SK-N-SH (cell line): ENCODE data around the gene LENEP. TPM values are rescaled to one million over a fixed set of nuclear protein-coding genes. Genes with fewer than 3 reads are reported as not detected.

Experiments used
- CTCF ChIA-PET: fragments of 300-600, 350-600 bp; formaldehyde crosslinking; extraction: SDS; loops from one replicate; lab custom pipeline; 2021; lab: Yijun Ruan, JAX
- POLR2A ChIA-PET: fragments of 350-600 bp; sonication (Branson Sonifier 250); formaldehyde crosslinking; extraction: SDS; loops from one replicate; lab custom pipeline; 2020; ENCODE audit warnings: antibody characterized with exemption, inconsistent platforms; lab: Yijun Ruan, JAX
- DNase-seq: peaks from one replicate; pipeline ENCODE4 v3.0.0; 2012
- H2AFZ ChIP-seq: fragments of 200-600 bp; sonication (generic); 2 replicates; pipeline ENCODE4 v1.8.1; 2016; ENCODE audit warnings: antibody characterized with exemption, mild to moderate bottlenecking, low read depth
- H3F3A ChIP-seq: fragments of 200-600 bp; sonication (generic); replicated peaks from 2 replicates; pipeline ENCODE3; 2016; ENCODE audit warnings: antibody characterized with exemption, mild to moderate bottlenecking; ENCODE audit not compliant: insufficient read depth
- H3K27ac ChIP-seq, 2 experiments: fragments of 200-500 bp in 1 of 2; fragments of 200-600 bp in 1 of 2; sonication (Bioruptor generic) in 1 of 2; sonication (generic), shearing (Covaris generic) in 1 of 2; 2 replicates each; pipeline versions ENCODE4 v1.5.1 to v1.6.1; 2014 to 2016; ENCODE audit warnings: low read depth in 2 of 2, inconsistent platforms in 1 of 2, low read length in 1 of 2, mild to moderate bottlenecking in 1 of 2, mixed read lengths in 1 of 2
- H3K27me3 ChIP-seq: fragments of 200-600 bp; sonication (generic), shearing (Covaris generic); 2 replicates; pipeline ENCODE4 v1.6.1; 2016; ENCODE audit warnings: mixed run types; ENCODE audit not compliant: insufficient read depth
- H3K36me3 ChIP-seq, 2 experiments: fragments of 200-500 bp in 1 of 2; fragments of 200-600 bp in 1 of 2; sonication (Bioruptor generic) in 1 of 2; sonication (generic) in 1 of 2; replicated peaks in 1 of 2; 2 replicates each; pipeline versions ENCODE3 to v1.5.1; 2014 to 2016; ENCODE audit warnings: low read length in 1 of 2, mild to moderate bottlenecking in 1 of 2; ENCODE audit not compliant: insufficient read depth in 2 of 2, control insufficient read depth in 1 of 2
- H3K4me1 ChIP-seq, 2 experiments: fragments of 200-500 bp in 1 of 2; fragments of 200-600 bp in 1 of 2; sonication (Bioruptor generic) in 1 of 2; sonication (generic), shearing (Covaris generic) in 1 of 2; 2 replicates each; pipeline versions ENCODE4 v1.5.1 to v1.6.1; 2014 to 2016; ENCODE audit warnings: low read depth in 1 of 2, low read length in 1 of 2, mixed run types in 1 of 2; ENCODE audit not compliant: insufficient read depth in 2 of 2, control insufficient read depth in 1 of 2
- H3K4me2 ChIP-seq: fragments of 200-600 bp; sonication (generic), shearing (Covaris generic); 2 replicates; pipeline ENCODE4 v1.6.1; 2017; ENCODE audit warnings: mixed run types
- H3K4me3 ChIP-seq, 2 experiments: fragments of 200-500 bp in 1 of 2; fragments of 200-600 bp in 1 of 2; sonication (Bioruptor generic) in 1 of 2; sonication (generic), shearing (Covaris generic) in 1 of 2; 2 replicates each; pipeline versions ENCODE4 v1.5.1 to v1.8.1; 2014 to 2016; ENCODE audit warnings: low read depth in 2 of 2, inconsistent platforms in 1 of 2, low read length in 1 of 2, mild to moderate bottlenecking in 1 of 2, mixed read lengths in 1 of 2, moderate library complexity in 1 of 2
- H3K79me2 ChIP-seq: fragments of 200-600 bp; sonication (generic); 2 replicates; pipeline ENCODE4 v1.8.1; 2017; ENCODE audit warnings: mild to moderate bottlenecking; ENCODE audit not compliant: insufficient read depth
- H3K9ac ChIP-seq: fragments of 200-600 bp; sonication (generic); 2 replicates; pipeline ENCODE4 v1.6.1; 2017; ENCODE audit warnings: mixed run types
- H3K9me2 ChIP-seq: fragments of 200-600 bp; sonication (generic); 2 replicates; pipeline ENCODE4 v1.6.1; 2017; ENCODE audit warnings: mixed run types
- H3K9me3 ChIP-seq: fragments of 200-600 bp; sonication (generic); 2 replicates; pipeline ENCODE4 v1.6.1; 2017; ENCODE audit warnings: mixed run types, mild to moderate bottlenecking, moderate library complexity
- H4K20me1 ChIP-seq: fragments of 200-600 bp; sonication (generic); 2 replicates; pipeline ENCODE4 v1.6.1; 2017; ENCODE audit warnings: mild to moderate bottlenecking, mixed run types; ENCODE audit not compliant: insufficient read depth
- CHD2 ChIP-seq: fragments of 150-350 bp; IDR thresholded peaks from 2 replicates; pipeline ENCODE4 v1.6.1; 2018; ENCODE audit warnings: low read length; ENCODE audit not compliant: partially characterized antibody
- ELF1 ChIP-seq: IDR thresholded peaks from 2 replicates; pipeline ENCODE4 v1.4.0; 2012
- EP300 ChIP-seq, 2 experiments: IDR thresholded peaks; 2 replicates each; pipeline versions ENCODE4 v1.4.0 to v1.6.1; 2012; ENCODE audit warnings: borderline replicate concordance in 1 of 2, low read depth in 1 of 2, low read length in 1 of 2
- FOXJ3 ChIP-seq: sonication (generic); formaldehyde crosslinking; IDR thresholded peaks from 2 replicates; pipeline ENCODE4 v1.5.1; 2020; ENCODE audit warnings: mild to moderate bottlenecking, missing genetic modification reagents
- GABPA ChIP-seq: IDR thresholded peaks from 2 replicates; pipeline ENCODE4 v1.4.0; 2012; ENCODE audit warnings: low read depth, mild to moderate bottlenecking
- GATA2 ChIP-seq: sonication (generic); formaldehyde crosslinking; IDR thresholded peaks from 2 replicates; pipeline ENCODE4 v1.5.0; 2020; ENCODE audit warnings: mild to moderate bottlenecking, missing genetic modification reagents
- JUND ChIP-seq: IDR thresholded peaks from 2 replicates; pipeline ENCODE4 v1.4.0; 2012
- MXI1 ChIP-seq: IDR thresholded peaks from 2 replicates; pipeline ENCODE4 v1.6.1; 2012; ENCODE audit warnings: mild to moderate bottlenecking, low read depth, low read length, improper control_type of control experiment
- NRF1 ChIP-seq: IDR thresholded peaks from 2 replicates; pipeline ENCODE4 v1.6.1; 2012; ENCODE audit warnings: low read depth, mild to moderate bottlenecking, low read length
- PBX3 ChIP-seq: IDR thresholded peaks from 2 replicates; pipeline ENCODE4; 2012
- RCOR1 ChIP-seq: fragments of 150-350 bp; IDR thresholded peaks from 2 replicates; pipeline ENCODE4 v1.6.1; 2017; ENCODE audit warnings: antibody characterized with exemption, low read length
- SMC3 ChIP-seq: IDR thresholded peaks from 2 replicates; pipeline ENCODE4 v1.6.1; 2012; ENCODE audit warnings: low read depth, low read length, improper control_type of control experiment
- TCF12 ChIP-seq: IDR thresholded peaks from 2 replicates; pipeline ENCODE4 v1.4.0; 2012
- TEAD4 ChIP-seq: IDR thresholded peaks from 2 replicates; pipeline ENCODE4 v1.4.0; 2012; ENCODE audit warnings: mild to moderate bottlenecking, borderline replicate concordance; ENCODE audit not compliant: insufficient read depth
- YY1 ChIP-seq: IDR thresholded peaks from 2 replicates; pipeline ENCODE4 v1.4.0; 2012; ENCODE audit warnings: low read depth, mild to moderate bottlenecking
- ZBTB33 ChIP-seq: IDR thresholded peaks from 2 replicates; pipeline ENCODE4 v1.4.0; 2012; ENCODE audit warnings: low read depth, borderline replicate concordance
- WGBS: methylation state at CpG from one replicate; pipeline ENCODE4 v1.1.6; 2017; ENCODE audit warnings: low lambda C conversion rate; 5-methylcytosine and 5-hydroxymethylcytosine counted together
- polyA plus RNA-seq, 3 experiments: library from polyadenylated mRNA; depleted of rRNA; stranded (reverse); fragments of >200 nt; gene quantifications; 2 replicates each; pipeline ENCODE4 v1.2.3, GENCODE V29; 2012

LENEP gene
- polyA plus RNA-seq, 1 of the 3 experiments (the other 2 are of a cell fraction), result not detected

DNA sequence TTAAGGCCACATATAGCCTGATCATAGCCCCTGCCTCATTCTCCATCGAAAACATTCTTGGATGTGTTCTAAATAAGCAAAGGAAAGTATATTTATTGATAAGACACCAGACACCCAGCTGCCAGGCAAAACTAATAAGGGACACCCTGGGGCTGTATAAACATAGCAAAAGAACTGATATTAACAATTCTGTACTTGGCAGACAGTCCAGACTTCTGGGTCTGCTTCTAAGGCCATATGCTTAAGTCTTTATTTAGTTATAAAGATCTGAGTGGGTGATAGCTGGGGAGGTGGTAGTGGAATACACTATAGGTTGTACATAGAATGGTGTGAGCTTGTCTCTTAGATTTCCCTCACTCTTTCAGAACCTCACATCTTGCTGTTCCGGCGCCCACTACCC is 15.0 kb upstream of the LENEP start:
- H3K27me3 ChIP-seq, result no peaks in the 10 kb centered on the region
- 72% methylated on average over 3 of the region's 3 CpGs for WGBS
- CTCF ChIA-PET, result interaction anchor here (0.9 to 37.5 kb wide), 6 partner anchors 17 to 83 kb away, joined by 3 to 640 read pairs (median 5); partner anchors contain the start of genes ADAM15, LENEP, PYGO2 and ZBTB7B

More for the DNA sequence above, 15.0 kb upstream of the LENEP start:
- peaks cover 21% of the 10 kb centered on the region for H3F3A ChIP-seq
- H3K9me3 ChIP-seq, result no peaks in the 10 kb centered on the region
- H3K9me2 ChIP-seq, result no peaks in the 10 kb centered on the region
- H4K20me1 ChIP-seq, result no peaks in the 10 kb centered on the region
- H3K4me1 ChIP-seq, result peaks cover 17 to 35% of the 10 kb centered on the region in 2 experiments; a peak in 3 of 4 replicates
- POLR2A ChIA-PET, result interaction anchor here (1.2 to 2.8 kb wide), 8 partner anchors 8 to 73 kb away, joined by 3 to 25 read pairs (median 4); partner anchors contain the start of genes ADAM15, LENEP, PBXIP1 and PYGO2
- H3K9ac ChIP-seq, result no peak overlapping the region
- H2AFZ ChIP-seq, result no peak overlapping the region
- DNase-seq, result no peak
- H3K4me2 ChIP-seq, result no peak overlapping the region
- peaks cover 73% of the 10 kb centered on the region for H3K79me2 ChIP-seq
- TF ChIP-seq EP300 (IDR thresholded peaks at IDR 0.05; ENCODE audit: borderline replicate concordance in 1 of 2, low read depth in 1 of 2, low read length in 1 of 2), result peak in 1 of 2 experiments; percentile 99; a peak in 2 of 4 replicates
- TF ChIP-seq NRF1, result no peak
- peak; percentile 55 for TF ChIP-seq TCF12
- TF ChIP-seq MXI1, result peak; percentile 44; the same call in 1 of the 2 replicates
- TF ChIP-seq GATA2, result peak; percentile 91
- no peak for TF ChIP-seq GABPA
- TF ChIP-seq PBX3, result no peak
- TF ChIP-seq JUND, result no peak
- TF ChIP-seq CHD2, result peak; percentile 69
- TF ChIP-seq ZBTB33, result no peak
- 0 out of 2 replicates have a peak, but pooled peaks have one; percentile 27 for TF ChIP-seq TEAD4
- no peak for TF ChIP-seq ELF1
- TF ChIP-seq RCOR1, result peak; percentile 94
- no peak for TF ChIP-seq SMC3
- TF ChIP-seq FOXJ3 (CRISPR knock-in tag), result peak; percentile 93
- no peak for TF ChIP-seq YY1
- peak overlapping the region; percentile 99 to 100; a peak in 3 of 4 replicates for H3K27ac ChIP-seq
- no peak overlapping the region for H3K4me3 ChIP-seq
- peaks cover 7 to 10% of the 10 kb centered on the region in 2 experiments for H3K36me3 ChIP-seq
